ENCODE results near the gene DUSP12.

DUSP12 gene

DNA sequence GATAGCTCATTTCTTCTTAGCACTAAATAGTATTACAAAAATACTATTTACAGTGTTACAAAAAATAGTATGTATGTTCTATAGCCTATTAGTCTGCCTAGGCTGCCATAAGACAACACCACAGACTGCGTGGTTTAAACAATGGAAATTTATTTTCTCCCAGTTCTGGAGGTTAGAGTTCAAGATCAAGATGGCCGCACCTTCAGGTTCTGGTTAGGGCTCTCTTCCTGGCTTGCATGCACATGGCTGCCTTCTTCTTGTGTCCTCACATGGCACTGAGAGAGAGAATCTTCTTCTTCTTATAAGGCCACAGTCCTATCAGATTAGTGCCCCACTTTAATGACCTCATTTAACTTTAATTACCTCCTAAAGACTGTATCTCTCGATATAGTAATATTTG lies 20.7 kb downstream of the DUSP12 start:
- H3K4me3 ChIP-seq (replicated peaks; ENCODE audit: low read depth, low read length) = no peak overlapping the region
- no peak for DNase-seq (ENCODE audit: low read depth)

DNA sequence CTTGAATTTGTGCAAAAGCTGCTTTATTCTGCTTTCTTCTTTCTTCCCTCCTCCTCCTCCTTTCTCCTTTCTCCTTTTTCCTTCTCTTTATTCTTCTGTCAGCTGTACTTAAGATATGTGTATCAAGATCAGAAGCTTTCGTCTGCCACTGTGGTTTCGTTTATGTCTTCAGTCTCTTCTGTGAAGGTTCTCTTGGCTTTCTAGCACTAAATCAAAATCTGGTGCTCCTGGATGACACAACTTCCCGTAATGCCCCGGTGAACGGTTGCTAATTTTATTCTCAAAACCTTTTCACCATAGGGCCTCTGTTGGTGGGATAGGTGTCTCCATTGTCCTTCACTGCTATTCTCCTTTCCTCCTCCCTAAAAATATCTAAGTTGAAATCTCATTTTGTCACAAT lies 21.6 kb downstream of the DUSP12 start:
- TF ChIP-seq, protein P1, sequence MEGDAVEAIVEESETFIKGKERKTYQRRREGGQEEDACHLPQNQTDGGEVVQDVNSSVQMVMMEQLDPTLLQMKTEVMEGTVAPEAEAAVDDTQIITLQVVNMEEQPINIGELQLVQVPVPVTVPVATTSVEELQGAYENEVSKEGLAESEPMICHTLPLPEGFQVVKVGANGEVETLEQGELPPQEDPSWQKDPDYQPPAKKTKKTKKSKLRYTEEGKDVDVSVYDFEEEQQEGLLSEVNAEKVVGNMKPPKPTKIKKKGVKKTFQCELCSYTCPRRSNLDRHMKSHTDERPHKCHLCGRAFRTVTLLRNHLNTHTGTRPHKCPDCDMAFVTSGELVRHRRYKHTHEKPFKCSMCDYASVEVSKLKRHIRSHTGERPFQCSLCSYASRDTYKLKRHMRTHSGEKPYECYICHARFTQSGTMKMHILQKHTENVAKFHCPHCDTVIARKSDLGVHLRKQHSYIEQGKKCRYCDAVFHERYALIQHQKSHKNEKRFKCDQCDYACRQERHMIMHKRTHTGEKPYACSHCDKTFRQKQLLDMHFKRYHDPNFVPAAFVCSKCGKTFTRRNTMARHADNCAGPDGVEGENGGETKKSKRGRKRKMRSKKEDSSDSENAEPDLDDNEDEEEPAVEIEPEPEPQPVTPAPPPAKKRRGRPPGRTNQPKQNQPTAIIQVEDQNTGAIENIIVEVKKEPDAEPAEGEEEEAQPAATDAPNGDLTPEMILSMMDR (IDR thresholded peaks at IDR 0.05; ENCODE audit: low read length, missing control alignments) = no peak
- DNase-seq (ENCODE audit: low read depth) = no peak
- no peak overlapping the region for H3K4me3 ChIP-seq (replicated peaks; ENCODE audit: low read depth, low read length)

More for the DNA sequence above, 20.7 kb downstream of the DUSP12 start:
- TF ChIP-seq, protein P1 (IDR thresholded peaks at IDR 0.05; ENCODE audit: low read length, missing control alignments) = no peak

DNA sequence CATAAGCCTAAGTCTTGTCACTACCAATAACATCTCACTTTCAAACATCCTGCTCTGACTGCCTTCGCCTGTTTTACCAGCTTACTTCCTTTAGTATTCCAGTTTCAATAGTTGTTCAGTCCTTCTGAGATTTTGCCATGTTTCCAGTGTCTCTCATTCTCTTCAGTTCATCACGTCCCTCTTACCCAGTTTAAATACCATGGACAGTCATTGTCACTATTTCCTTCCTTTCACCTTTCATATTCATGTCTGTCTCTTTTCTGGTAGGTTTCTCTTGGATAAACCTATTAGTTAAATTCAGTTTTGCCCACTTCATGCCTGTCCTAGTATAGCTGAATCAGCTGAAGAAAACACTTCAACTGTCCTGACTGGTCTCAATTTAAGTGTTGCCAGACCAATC lies 22.4 kb downstream of the DUSP12 start:
- no peak overlapping the region for H3K4me3 ChIP-seq (replicated peaks; ENCODE audit: low read depth, low read length)
- DNase-seq (ENCODE audit: low read depth) = no peak
- TF ChIP-seq, protein P1 (IDR thresholded peaks at IDR 0.05; ENCODE audit: low read length, missing control alignments) = no peak

DNA sequence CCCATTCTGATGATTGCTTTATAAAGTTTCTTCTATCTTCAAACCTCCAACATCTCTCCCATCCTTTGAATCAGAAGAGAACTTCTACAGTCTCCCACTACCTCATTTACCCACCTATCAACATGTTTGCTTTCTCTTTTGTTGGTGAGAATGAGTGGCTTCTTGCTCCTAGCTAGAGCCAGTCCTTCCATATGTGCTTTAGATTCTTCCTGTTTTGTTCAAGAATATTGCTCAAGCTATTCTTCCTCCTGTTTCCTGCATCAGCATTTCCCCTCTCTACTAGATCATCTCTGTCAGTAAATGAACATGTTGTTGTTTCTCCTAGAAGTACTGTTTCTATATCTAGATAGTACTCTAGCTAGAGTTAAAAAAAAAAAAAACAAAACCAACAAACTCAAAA lies 22.8 kb downstream of the DUSP12 start:
- H3K4me3 ChIP-seq (replicated peaks; ENCODE audit: low read depth, low read length) = no peak overlapping the region

DNA sequence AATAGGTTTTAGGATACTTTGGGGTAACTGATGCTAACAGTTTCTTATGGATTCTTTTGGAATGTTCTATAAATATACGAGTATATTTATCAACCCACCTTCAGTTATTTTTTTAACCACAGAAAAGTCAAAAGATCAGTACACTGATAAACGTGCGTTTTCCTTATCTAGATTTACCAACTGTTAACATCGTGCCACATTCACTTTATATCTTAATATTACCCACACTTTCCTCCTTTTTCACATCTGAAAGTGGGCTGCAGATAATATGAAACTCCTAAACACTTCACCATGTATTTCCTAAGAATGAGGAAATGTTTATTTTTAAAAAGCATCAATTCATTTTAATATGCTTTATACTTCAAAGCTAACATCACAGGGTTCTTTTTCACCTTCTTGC lies 24.2 kb downstream of the DUSP12 start:
- TF ChIP-seq, protein P1 (IDR thresholded peaks at IDR 0.05; ENCODE audit: low read length, missing control alignments) = no peak
- DNase-seq (ENCODE audit: low read depth) = no peak
- H3K4me3 ChIP-seq (replicated peaks; ENCODE audit: low read depth, low read length) = no peak overlapping the region

More for the DNA sequence above, 22.8 kb downstream of the DUSP12 start:
- TF ChIP-seq, protein P1 (IDR thresholded peaks at IDR 0.05; ENCODE audit: low read length, missing control alignments) = no peak
- peak; percentile 72 for DNase-seq (ENCODE audit: low read depth)

DNA sequence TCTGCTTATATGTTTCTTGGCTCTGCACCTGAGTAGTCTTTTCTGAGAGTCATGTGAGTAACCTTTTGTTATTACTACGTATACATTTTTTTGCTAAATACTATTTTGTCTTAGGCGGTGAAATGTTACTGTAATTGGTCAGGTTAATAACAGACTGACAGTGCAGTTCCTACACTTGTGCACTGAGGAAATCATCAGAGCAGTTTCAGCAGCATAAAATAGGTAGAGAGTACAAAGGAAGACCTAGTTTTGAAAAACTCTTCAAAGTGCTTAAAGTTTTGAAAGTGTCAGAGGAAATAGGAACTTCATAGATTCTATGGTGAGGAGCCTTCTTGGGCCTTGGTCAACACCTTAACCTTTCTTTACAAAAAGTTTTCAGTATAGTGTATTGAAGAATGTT lies 27.7 kb downstream of the DUSP12 start:
- TF ChIP-seq, protein P1 (IDR thresholded peaks at IDR 0.05; ENCODE audit: low read length, missing control alignments) = no peak
- no peak overlapping the region for H3K4me3 ChIP-seq (replicated peaks; ENCODE audit: low read depth, low read length)
- no peak for DNase-seq (ENCODE audit: low read depth)

DNA sequence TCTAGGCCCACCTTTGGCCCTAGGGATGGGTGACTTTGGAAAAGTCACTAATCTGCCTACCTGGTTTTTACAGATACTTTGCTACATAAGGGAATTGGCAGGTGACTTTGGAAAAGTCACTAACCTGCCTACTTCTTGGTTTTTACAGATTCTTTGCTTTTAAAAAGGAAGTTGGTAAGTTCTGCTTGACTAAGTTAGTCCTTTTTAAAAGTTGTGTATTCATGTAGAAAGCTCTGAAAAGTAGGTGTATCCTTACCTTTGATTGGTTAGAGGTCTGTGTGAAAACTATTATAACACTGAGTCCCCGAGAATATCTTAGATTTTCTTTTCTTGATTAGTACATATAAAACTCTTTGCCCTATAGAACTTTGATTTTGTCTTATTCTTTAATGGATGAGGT lies 28.9 kb downstream of the DUSP12 start:
- DNase-seq (ENCODE audit: low read depth) = no peak
- TF ChIP-seq, protein P1 (IDR thresholded peaks at IDR 0.05; ENCODE audit: low read length, missing control alignments) = no peak
- H3K4me3 ChIP-seq (replicated peaks; ENCODE audit: low read depth, low read length) = no peak overlapping the region

Measured in fibroblast of pulmonary artery (primary cell).